ENCODE measurements around the gene AOPEP. TPM values are rescaled to one million over a fixed set of nuclear protein-coding genes. Genes with fewer than 3 reads are reported as not detected.

The AOPEP gene
- total RNA-seq, 2 donors from 2014 or later: 81.5 to 224 TPM

DNA sequence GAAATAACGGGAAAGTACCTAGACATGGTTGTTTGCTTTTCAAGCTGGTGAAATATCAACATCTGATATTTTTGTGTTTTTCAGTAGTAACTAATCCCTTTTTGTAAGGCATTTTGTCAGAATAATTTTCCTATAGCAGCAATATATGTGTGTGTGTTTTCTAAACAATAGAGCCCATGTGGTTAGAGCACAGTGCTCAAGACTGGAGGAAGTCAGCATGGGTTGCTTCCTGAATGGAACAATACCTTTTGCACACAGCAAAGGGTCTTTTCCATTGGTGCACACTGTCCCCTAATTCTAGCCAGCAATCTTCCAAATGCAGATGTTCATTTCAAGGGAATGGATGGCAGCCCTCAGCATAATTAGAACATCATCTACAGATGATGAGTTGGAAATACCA lies 270.1 kb downstream of the AOPEP start:
- DNase-seq: no peak
- Histone ChIP-seq H3K9me3 (no peaks in the 10 kb centered on the region), H3K27me3 (no peaks in the 10 kb centered on the region), H3K4me3 (no peak overlapping the region), H3K27ac (peak overlapping the region in 3 of 4 donors; percentile 47 to 72 (median 67)), H3K4me1 (peaks cover 43% of the 10 kb centered on the region), H3K36me3 (replicated peaks in 1 of 2; ENCODE audit: insufficient read depth in 1 of 2, low read depth in 2 of 2) (no peaks in the 10 kb centered on the region)
- no peak for TF ChIP-seq POLR2A (IDR thresholded peaks at IDR 0.05)
- TF ChIP-seq, protein P1, sequence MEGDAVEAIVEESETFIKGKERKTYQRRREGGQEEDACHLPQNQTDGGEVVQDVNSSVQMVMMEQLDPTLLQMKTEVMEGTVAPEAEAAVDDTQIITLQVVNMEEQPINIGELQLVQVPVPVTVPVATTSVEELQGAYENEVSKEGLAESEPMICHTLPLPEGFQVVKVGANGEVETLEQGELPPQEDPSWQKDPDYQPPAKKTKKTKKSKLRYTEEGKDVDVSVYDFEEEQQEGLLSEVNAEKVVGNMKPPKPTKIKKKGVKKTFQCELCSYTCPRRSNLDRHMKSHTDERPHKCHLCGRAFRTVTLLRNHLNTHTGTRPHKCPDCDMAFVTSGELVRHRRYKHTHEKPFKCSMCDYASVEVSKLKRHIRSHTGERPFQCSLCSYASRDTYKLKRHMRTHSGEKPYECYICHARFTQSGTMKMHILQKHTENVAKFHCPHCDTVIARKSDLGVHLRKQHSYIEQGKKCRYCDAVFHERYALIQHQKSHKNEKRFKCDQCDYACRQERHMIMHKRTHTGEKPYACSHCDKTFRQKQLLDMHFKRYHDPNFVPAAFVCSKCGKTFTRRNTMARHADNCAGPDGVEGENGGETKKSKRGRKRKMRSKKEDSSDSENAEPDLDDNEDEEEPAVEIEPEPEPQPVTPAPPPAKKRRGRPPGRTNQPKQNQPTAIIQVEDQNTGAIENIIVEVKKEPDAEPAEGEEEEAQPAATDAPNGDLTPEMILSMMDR (IDR thresholded peaks at IDR 0.05): no peak
- intact Hi-C loops (cut with DNase I): no loop called here
- 18 to 54% methylated on average over 1 of the region's 1 CpG for WGBS, 2 donors
- no peak for ATAC-seq

- 93 to 98% methylated on average over 5 of the region's 5 CpGs for WGBS, 2 donors
- intact Hi-C loops (cut with DNase I): no loop called here
- no peak overlapping the region for H3K4me3 ChIP-seq
These were observed 271.2 kb downstream of the AOPEP start for GRCh38 chr9:94997727-94998126.

GRCh38 chr9:94999832-95000231 lies 273.3 kb downstream of the AOPEP start:
- intact Hi-C loops (cut with DNase I): no loop called here
- Histone ChIP-seq H3K36me3 (replicated peaks in 1 of 2; ENCODE audit: insufficient read depth in 1 of 2, low read depth in 2 of 2) (no peaks in the 10 kb centered on the region), H3K27ac (no peak overlapping the region), H3K9me3 (no peaks in the 10 kb centered on the region), H3K27me3 (no peaks in the 10 kb centered on the region), H3K4me1 (peaks cover 22% of the 10 kb centered on the region), H3K4me3 (no peak overlapping the region)
- no peak for TF ChIP-seq POLR2A (IDR thresholded peaks at IDR 0.05)
- TF ChIP-seq, protein P1 (IDR thresholded peaks at IDR 0.05): no peak
- DNase-seq: no peak
- no peak for ATAC-seq
- 51 to 53% methylated on average over 3 of the region's 3 CpGs for WGBS, 2 donors

More at GRCh38 chr9:94997727-94998126, 271.2 kb downstream of the AOPEP start:
- H3K27ac ChIP-seq: no peak overlapping the region
- no peaks in the 10 kb centered on the region for H3K36me3 ChIP-seq (replicated peaks in 1 of 2; ENCODE audit: insufficient read depth in 1 of 2, low read depth in 2 of 2)
- DNase-seq (no peak), ATAC-seq (no peak)
- TF ChIP-seq, protein P1 (IDR thresholded peaks at IDR 0.05): no peak
- no peak for TF ChIP-seq POLR2A (IDR thresholded peaks at IDR 0.05)
- H3K4me1 ChIP-seq: peaks cover 34% of the 10 kb centered on the region
- H3K27me3 ChIP-seq: no peaks in the 10 kb centered on the region
- no peaks in the 10 kb centered on the region for H3K9me3 ChIP-seq

DNA sequence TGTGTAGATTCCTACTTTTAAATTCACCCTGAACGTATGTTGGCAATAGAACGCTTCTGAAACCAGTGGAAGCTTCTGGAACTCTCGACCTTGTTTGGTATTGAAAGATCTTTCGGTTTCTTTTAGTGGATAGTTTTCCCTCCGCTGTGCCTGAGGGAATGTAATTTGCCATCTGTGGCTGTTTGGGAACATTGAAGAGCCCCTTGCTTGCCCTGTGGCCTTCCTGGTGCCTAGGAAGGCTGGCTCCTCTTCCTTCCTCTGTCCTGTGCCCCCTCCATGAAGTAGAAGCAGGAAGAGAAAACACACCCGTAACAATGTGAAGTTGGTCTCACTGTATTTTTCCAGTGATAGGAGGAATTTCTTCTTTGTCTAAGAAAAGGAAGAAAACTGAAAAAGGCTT lies 274.3 kb downstream of the AOPEP start:
- Histone ChIP-seq H3K4me3 (no peak overlapping the region), H3K27me3 (no peaks in the 10 kb centered on the region), H3K27ac (peak overlapping the region in 2 of 4 donors; percentile 25 to 42), H3K36me3 (replicated peaks in 1 of 2; ENCODE audit: insufficient read depth in 1 of 2, low read depth in 2 of 2) (no peaks in the 10 kb centered on the region), H3K9me3 (no peaks in the 10 kb centered on the region), H3K4me1 (peaks cover 12% of the 10 kb centered on the region)
- ATAC-seq (no peak), DNase-seq (no peak)
- intact Hi-C loops (cut with DNase I): no loop called here
- WGBS, 2 donors: 86 to 93% methylated on average over 6 of the region's 6 CpGs
- no peak for TF ChIP-seq POLR2A (IDR thresholded peaks at IDR 0.05)
- TF ChIP-seq, protein P1 (IDR thresholded peaks at IDR 0.05): no peak

DNA sequence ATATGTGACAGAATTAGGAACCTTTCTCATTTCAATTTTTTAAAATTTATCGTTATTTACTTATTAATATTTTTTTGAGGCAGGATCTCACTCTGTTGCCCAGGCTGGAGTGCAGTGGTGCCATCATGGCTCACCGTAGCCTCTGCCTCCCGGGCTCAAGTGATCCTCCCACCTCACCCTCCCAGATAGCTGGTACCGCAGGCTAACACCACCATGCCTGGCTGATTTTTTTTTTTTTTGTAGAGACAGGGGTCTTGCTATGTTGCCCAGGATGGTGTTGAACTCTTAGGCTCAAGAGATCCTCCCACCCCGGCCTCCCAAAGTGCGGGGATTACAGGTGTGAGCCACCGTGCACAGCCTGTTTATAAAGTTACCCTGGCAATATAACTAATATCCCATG lies 275.2 kb downstream of the AOPEP start:
- DNase-seq (no peak), ATAC-seq (no peak)
- Histone ChIP-seq H3K4me3 (no peak overlapping the region), H3K27ac (no peak overlapping the region), H3K36me3 (replicated peaks in 1 of 2; ENCODE audit: insufficient read depth in 1 of 2, low read depth in 2 of 2) (no peaks in the 10 kb centered on the region), H3K4me1 (peaks cover 3% of the 10 kb centered on the region), H3K9me3 (no peaks in the 10 kb centered on the region), H3K27me3 (no peaks in the 10 kb centered on the region)
- WGBS, 2 donors: 88 to 96% methylated on average over 7 of the region's 7 CpGs
- intact Hi-C loops (cut with DNase I): no loop called here
- TF ChIP-seq POLR2A (IDR thresholded peaks at IDR 0.05): no peak
- TF ChIP-seq, protein P1 (IDR thresholded peaks at IDR 0.05): no peak
